Measurements from ENCODE around the gene CCDC88C.

The CCDC88C gene

GRCh38 chr14:91305650-91306431 lies 111.8 kb downstream of the CCDC88C start:
- DNase-seq, result no peak

- DNase-seq, result no peak
These were observed 113.7 kb downstream of the CCDC88C start for GRCh38 chr14:91303924-91304229.

DNA sequence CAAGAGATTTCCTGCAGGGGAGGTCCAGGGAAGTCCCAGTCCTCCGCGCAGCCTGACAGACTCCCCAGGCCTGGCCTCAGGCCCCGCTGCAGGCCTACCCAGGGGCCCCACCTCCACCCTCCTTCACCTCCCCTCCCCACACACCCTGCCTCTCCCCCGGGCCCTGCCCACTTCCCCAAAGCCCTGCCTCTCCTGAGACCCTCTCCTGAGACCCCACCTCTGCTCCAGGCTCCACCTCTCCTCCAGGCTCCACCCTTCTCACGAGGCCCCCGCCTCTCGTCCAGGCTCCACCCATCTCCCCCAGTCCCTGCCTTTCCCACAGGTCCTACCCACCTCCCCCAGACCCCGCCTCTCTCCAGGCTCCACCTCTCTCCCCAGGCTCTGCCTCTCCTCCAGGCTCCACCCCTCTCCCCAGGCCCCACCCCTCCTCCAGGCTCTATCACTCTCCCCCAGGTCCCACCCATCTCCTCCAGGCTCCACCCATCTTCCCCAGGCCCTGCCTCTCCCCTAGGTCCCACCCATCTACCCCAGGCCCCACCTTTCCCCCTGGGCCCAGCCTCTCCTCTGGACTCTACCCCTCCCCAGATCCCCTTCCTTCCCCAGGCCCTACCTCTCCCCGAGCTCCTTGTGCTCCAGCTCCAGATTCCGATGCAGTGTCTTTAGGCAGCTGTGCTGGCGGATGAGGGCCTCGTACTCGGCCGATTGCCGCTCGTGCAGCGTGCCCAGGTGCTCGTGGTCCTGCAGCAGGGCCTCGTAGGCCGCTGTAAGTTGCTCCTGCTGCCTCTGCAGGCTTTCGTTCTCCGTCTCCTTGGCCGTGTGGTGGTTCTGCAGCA lies 114.3 kb downstream of the CCDC88C start:
- DNase-seq, result peak; percentile 20

DNA sequence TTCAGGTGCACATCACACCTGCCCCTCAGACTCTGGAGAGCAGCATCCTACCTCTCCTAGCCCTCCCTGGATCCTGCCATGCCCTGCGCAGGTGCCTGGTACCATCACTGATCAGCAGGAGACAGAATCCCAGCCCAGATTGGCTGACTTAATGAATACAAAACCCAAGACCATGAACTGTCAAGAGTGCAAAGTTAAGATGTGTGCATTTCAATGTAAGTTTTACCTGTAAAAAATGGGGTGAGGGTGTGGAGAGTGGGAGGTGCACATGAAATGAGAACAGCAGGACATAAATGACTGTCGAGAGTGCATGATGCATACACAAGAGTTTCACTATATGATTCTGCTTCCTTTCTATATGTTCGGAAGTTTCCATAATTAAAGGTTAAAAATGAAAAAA lies 115.2 kb downstream of the CCDC88C start:
- DNase-seq, result no peak

DNA sequence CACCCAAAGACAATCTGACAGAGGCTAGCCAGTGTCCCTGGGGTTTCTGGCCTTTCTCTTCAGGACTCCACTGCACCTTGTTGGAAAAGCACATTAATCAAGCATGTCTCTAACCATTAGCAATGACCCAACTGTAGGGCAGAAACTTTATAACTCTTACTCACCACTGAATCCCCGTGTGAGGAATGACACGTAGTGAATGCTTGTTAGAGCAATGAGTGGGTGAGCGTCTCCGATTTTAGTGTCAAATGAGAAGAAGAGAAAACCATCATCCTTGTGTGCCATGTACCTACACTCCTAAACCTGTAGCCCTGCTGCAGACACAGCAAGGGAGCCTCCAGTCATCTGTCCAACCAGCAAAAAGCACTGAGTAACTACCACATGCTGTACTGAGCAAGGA lies 116.7 kb downstream of the CCDC88C start:
- no peak for DNase-seq

DNA sequence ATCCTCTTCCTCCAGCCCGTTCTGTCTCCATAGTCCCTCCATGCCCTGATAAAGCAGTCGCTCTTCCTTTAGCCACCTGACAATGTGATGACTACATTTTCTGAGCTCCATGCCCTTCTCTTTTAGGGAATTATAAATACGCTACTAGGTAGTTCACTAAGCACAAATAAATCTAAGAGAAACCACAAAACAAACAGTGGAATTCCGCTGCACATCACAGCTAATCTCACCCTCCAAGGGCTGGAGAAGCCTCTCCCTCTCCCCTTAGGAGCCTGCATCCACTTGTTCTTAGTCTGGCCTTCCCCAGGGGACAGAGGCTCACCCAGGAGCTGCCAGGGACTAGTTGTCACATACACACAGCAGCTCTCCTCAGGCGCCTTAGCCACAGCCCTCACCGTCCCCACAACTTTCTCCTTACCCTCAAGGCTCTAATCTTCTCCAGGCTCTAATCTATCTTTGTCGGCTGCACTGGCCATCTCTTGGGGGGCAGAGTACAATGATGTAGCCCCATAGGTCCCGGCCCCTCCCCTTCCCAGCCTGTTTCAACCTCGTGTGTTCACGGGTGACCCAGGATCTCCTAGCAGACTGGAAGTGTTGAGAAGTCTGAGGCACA lies 117.2 kb downstream of the CCDC88C start:
- no peak for DNase-seq

DNA sequence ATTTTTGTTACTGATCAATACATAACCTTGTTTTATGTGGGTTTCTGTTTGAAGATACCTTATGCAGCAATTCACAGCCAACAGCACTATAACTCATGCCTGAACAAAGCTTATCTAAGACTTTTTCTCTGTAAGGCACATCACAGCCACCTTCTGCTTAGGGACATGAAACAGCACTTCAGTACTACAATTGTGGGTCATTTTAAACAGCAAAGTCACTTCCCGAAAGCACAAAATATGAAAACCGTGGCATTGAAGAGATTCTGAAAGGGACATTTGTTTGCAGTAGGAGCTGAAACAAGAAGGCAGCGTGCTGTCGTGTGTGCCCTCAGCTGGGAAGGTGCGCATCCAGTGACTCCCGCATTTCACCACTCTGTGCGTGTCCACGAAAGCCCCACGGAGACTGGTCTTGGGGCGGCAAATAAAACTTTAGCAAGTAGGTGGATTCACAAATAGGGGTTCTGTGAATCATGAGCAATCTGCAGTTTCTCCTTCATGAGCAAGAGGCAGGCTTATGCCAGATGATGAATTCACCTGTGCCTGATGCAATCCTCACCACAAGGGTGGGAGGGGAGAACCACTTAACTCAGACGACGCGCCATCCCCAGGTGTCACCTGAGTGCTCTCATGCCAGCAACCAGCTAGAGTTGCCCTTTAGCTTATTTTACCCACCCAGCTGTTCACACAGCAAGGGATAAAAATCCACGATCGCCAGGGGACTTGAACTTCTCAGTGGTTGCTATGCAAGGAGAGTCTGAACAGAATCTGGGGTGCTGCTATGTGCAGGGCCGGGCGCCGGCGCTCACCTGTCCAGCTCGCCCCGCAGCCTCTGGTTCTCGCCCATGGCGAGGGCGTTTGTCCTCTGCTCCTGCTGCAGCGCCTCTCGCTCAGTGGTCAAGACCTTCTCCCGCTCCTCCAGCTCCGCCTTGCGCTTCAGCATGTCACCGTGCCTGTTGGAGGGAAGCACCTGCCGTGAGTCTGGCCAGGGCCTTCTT lies 118.2 kb downstream of the CCDC88C start:
- no peak for DNase-seq

DNA sequence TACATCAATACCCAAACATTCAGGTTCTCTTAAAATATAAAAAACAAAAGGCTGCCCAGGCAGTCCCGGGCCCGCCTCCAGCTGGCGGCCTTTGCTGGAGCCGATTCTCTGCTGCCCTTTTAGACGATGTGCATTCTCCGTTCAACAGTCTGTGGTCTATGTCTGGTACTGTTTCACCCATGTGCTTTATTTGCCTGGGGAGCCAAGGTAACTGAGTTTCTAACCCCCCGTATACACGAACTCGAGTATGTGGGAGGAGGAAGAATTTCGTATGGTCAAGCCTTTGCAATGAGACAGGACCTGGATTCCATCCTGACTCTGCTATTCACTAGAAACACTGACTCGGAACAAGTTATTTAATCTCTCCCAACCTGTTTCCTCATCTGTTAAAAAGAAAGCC lies 119.0 kb downstream of the CCDC88C start:
- DNase-seq, result no peak

GRCh38 chr14:91297081-91297711 lies 120.4 kb downstream of the CCDC88C start:
- no peak for DNase-seq

- no peak for DNase-seq
These were observed 121.5 kb downstream of the CCDC88C start for GRCh38 chr14:91295851-91296796.

DNA sequence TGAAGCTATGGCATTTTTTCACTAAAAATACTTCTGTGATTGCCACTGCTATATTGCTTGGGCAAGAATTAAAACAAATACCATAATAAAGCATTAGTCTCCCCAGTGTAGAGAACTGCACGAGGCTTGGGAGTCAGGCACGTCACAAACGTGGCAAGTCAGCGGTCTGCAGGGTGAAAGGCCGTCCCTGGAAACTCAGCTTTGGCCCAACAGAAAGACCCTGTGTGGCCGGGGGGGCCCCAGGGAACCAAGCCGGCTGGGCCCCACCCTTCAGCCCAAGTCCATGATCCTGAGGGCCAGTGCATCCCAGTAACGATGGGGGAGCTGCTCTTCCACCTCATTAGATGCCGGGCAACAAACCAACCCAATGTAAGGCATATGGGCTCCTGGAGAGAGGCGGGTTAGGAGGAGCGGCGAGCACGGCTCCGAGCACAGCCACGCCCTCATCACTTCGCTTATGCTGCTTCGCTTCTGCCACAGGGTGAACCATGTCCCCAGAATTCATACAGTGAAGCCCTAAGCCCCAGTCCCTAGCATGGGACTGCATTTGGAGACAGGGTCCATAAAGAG lies 122.3 kb downstream of the CCDC88C start:
- DNase-seq, result no peak

- no peak for DNase-seq
These were observed 123.5 kb downstream of the CCDC88C start for GRCh38 chr14:91294153-91294552.

- no peak for DNase-seq
These were observed 124.3 kb downstream of the CCDC88C start for GRCh38 chr14:91293281-91293680.

DNA sequence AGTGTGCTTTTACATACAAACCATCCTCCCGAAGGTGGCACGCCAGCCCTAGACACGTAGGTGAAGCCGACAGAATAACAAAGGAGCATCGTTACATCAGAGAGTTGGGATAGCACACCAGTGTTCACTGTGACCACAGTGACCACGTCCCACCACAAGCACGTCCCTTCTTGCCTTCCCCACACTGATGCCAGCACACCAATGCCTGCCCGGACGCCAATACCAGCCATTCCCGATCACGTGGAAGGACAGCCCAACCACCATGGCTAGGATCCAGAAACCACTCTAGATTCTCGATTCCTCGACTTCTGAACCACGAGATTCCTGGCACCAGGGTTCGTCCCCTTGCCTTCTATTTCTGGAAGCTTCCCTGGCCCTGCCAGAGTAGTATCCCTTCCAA lies 125.1 kb downstream of the CCDC88C start:
- DNase-seq, result no peak

DNA sequence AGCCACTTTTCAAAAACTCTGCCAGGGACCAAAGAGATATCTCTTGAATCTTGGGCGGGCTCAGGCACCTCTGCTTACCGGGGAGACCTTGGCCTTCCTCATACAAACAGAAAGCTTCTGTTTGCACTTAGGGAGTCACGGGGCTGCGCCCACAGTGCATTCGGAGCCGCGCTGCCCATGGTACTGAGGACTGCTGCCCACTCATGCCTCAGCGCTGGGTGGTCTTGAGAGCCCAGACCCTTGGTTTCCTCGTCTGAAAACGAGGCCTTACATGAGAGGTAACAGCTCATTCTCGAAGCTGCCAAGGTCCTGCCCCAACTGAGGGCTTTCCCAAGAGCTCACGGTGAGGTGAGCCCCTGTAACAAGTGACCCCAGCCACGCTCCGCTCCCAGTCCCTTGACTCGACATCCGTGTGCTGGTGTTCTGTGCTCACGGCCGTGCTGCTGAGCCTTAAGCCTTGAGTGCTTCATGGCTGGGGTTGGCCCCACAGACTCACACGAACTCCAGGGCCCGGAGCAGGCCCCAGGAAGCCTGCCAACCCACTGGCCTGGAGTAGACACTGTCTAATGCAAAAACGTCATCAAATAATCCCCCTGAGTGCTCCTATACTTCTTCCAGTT lies 125.7 kb downstream of the CCDC88C start:
- DNase-seq, result no peak

- DNase-seq, result no peak
These were observed 126.6 kb downstream of the CCDC88C start for GRCh38 chr14:91290986-91291385.

DNA sequence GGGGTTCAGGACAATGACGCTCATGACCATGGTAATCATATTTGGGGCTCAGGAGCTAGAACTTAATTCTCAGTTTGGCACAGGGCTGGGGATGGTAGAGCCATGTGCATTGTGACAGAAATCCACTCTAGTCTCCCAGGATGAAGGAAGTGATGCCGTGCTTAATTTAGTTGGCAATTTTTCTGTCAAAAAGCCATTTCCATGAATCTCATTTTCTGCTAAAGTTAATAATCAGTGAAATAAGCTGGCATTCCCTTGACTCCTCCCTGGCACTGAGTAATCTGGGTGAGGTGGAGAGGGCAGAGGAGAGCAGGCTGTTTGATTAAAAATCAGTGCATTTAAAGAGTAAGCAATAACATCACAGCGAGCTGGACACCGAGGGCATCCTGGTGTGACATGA lies 128.2 kb downstream of the CCDC88C start:
- DNase-seq, result no peak

DNA sequence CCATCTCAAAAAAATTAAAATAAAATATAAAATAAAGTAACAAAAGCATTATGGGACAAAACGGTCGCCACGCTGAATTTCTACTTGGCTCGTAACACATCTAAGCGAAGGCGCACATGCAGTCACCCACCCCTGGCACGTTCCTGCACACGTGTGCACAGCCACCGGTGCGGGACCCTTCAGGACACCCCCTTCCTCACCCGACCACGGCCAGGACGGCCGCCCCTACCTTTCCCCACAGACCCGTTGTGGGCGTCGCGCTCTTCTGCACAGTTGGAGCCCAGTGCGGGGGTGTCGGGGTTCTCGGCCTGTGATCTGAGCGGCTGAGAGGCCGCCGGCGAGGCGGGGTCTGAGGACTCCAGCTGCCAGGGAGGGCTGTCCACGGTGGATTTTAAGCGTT lies 128.7 kb downstream of the CCDC88C start:
- no peak for DNase-seq

GRCh38 chr14:91286530-91286937 lies 131.1 kb downstream of the CCDC88C start:
- peak; percentile 75 for DNase-seq
